ENCODE results near the gene SLC6A19.
"Not testable (repeated sequence)": the region's sequence is repeated elsewhere in the genome, so short reads cannot be mapped to it uniquely, and the experiment has no call there.

Gene SLC6A19

GRCh38 chr5:1201327-1202025, at the start of gene SLC6A19:
SLC6A19 (plus strand) TSS chr5:1201595; CDS start chr5:1201651, 56 bp downstream.
- Mint-ChIP-seq H3K36me3 (no peaks in the 10 kb centered on the region), H3K4me1 (no peaks in the 10 kb centered on the region), H3K27me3 (peaks cover 40% of the 10 kb centered on the region), H3K27ac (no peak within 1 kb of the TSS), H3K9me3 (no peaks in the 10 kb centered on the region), H3K4me3 (no peak within 1 kb of the TSS)
- no peak for DNase-seq
- CTCF ChIA-PET = no interaction called here

GRCh38 chr5:1152156-1152555, 49.2 kb upstream of the SLC6A19 start:
- no peak for DNase-seq
- CTCF ChIA-PET = interaction anchor here (2.0 kb wide), 1 partner anchor 12 kb away, joined by 10 read pairs; no protein-coding TSS in a partner anchor
- H3K36me3 Mint-ChIP-seq = no peaks in the 10 kb centered on the region
- H3K27ac Mint-ChIP-seq = no peak overlapping the region
- H3K27me3 Mint-ChIP-seq = peaks cover 64% of the 10 kb centered on the region
- H3K9me3 Mint-ChIP-seq = no peaks in the 10 kb centered on the region
- peaks cover 4% of the 10 kb centered on the region for H3K4me1 Mint-ChIP-seq
- H3K4me3 Mint-ChIP-seq = no peak overlapping the region

GRCh38 chr5:1152771-1153282, 48.6 kb upstream of the SLC6A19 start:
- H3K36me3 Mint-ChIP-seq = no peaks in the 10 kb centered on the region
- no peak overlapping the region for H3K4me3 Mint-ChIP-seq

GRCh38 chr5:1153428-1153827, 48.0 kb upstream of the SLC6A19 start:
- CTCF ChIA-PET = no interaction called here
- H3K4me1 Mint-ChIP-seq = peaks cover 4% of the 10 kb centered on the region
- no peak overlapping the region for H3K4me3 Mint-ChIP-seq
- DNase-seq = no peak
- H3K9me3 Mint-ChIP-seq = no peaks in the 10 kb centered on the region
- no peaks in the 10 kb centered on the region for H3K36me3 Mint-ChIP-seq
- peaks cover 77% of the 10 kb centered on the region for H3K27me3 Mint-ChIP-seq
- H3K27ac Mint-ChIP-seq = no peak overlapping the region

More at GRCh38 chr5:1152771-1153282, 48.6 kb upstream of the SLC6A19 start:
- no peaks in the 10 kb centered on the region for H3K9me3 Mint-ChIP-seq
- peaks cover 4% of the 10 kb centered on the region for H3K4me1 Mint-ChIP-seq
- no peak overlapping the region for H3K27ac Mint-ChIP-seq
- H3K27me3 Mint-ChIP-seq = peaks cover 71% of the 10 kb centered on the region
- DNase-seq = no peak
- CTCF ChIA-PET = interaction anchor here (2.0 kb wide), 1 partner anchor 12 kb away, joined by 10 read pairs; no protein-coding TSS in a partner anchor

GRCh38 chr5:1155191-1156032, 46.0 kb upstream of the SLC6A19 start:
- H3K27ac Mint-ChIP-seq = no peak overlapping the region
- H3K9me3 Mint-ChIP-seq = no peaks in the 10 kb centered on the region
- CTCF ChIA-PET = no interaction called here
- H3K4me3 Mint-ChIP-seq = no peak overlapping the region
- H3K27me3 Mint-ChIP-seq = peaks cover 88% of the 10 kb centered on the region
- no peaks in the 10 kb centered on the region for H3K36me3 Mint-ChIP-seq
- H3K4me1 Mint-ChIP-seq = peaks cover 4% of the 10 kb centered on the region
- no peak for DNase-seq

GRCh38 chr5:1156033-1156753, 45.2 kb upstream of the SLC6A19 start:
- Mint-ChIP-seq H3K36me3 (no peaks in the 10 kb centered on the region), H3K4me1 (peaks cover 4% of the 10 kb centered on the region), H3K27me3 (peaks cover 86% of the 10 kb centered on the region), H3K27ac (no peak overlapping the region), H3K4me3 (no peak overlapping the region), H3K9me3 (no peaks in the 10 kb centered on the region)
- CTCF ChIA-PET = no interaction called here
- DNase-seq = no peak

- H3K27me3 Mint-ChIP-seq = peaks cover 83% of the 10 kb centered on the region
- no peaks in the 10 kb centered on the region for H3K36me3 Mint-ChIP-seq
- H3K4me1 Mint-ChIP-seq = peaks cover 4% of the 10 kb centered on the region
- no peaks in the 10 kb centered on the region for H3K9me3 Mint-ChIP-seq
- no peak for DNase-seq
- CTCF ChIA-PET = no interaction called here
- no peak overlapping the region for H3K27ac Mint-ChIP-seq
- H3K4me3 Mint-ChIP-seq = no peak overlapping the region
Measured at GRCh38 chr5:1156754-1157460, 44.5 kb upstream of the SLC6A19 start.

GRCh38 chr5:1157461-1157986, 43.9 kb upstream of the SLC6A19 start:
- H3K27ac Mint-ChIP-seq, DNase-seq, CTCF ChIA-PET, H3K36me3 Mint-ChIP-seq, H3K9me3 Mint-ChIP-seq, H3K4me3 Mint-ChIP-seq, H3K4me1 Mint-ChIP-seq: not testable (repeated sequence)
- H3K27me3 Mint-ChIP-seq = peaks cover 83% of the 10 kb centered on the region

- H3K27me3 Mint-ChIP-seq = peaks cover 80% of the 10 kb centered on the region
- DNase-seq = no peak
- H3K9me3 Mint-ChIP-seq = no peaks in the 10 kb centered on the region
- CTCF ChIA-PET = no interaction called here
- no peaks in the 10 kb centered on the region for H3K36me3 Mint-ChIP-seq
- no peak overlapping the region for H3K27ac Mint-ChIP-seq
- H3K4me3 Mint-ChIP-seq = no peak overlapping the region
- no peaks in the 10 kb centered on the region for H3K4me1 Mint-ChIP-seq
Measured at GRCh38 chr5:1158647-1159340, 42.6 kb upstream of the SLC6A19 start.

- no peak overlapping the region for H3K27ac Mint-ChIP-seq
- no peak for DNase-seq
- CTCF ChIA-PET = no interaction called here
- no peak overlapping the region for H3K4me3 Mint-ChIP-seq
- H3K9me3 Mint-ChIP-seq = no peaks in the 10 kb centered on the region
- peaks cover 78% of the 10 kb centered on the region for H3K27me3 Mint-ChIP-seq
- H3K4me1 Mint-ChIP-seq = no peaks in the 10 kb centered on the region
- no peaks in the 10 kb centered on the region for H3K36me3 Mint-ChIP-seq
Measured at GRCh38 chr5:1159341-1159675, 42.1 kb upstream of the SLC6A19 start.

GRCh38 chr5:1159774-1160406, 41.5 kb upstream of the SLC6A19 start:
- no peak overlapping the region for H3K4me3 Mint-ChIP-seq
- H3K27ac Mint-ChIP-seq = no peak overlapping the region
- CTCF ChIA-PET = no interaction called here
- H3K36me3 Mint-ChIP-seq = no peaks in the 10 kb centered on the region
- no peaks in the 10 kb centered on the region for H3K4me1 Mint-ChIP-seq
- DNase-seq = no peak
- peaks cover 75% of the 10 kb centered on the region for H3K27me3 Mint-ChIP-seq
- no peaks in the 10 kb centered on the region for H3K9me3 Mint-ChIP-seq

- Mint-ChIP-seq H3K9me3 (no peaks in the 10 kb centered on the region), H3K4me1 (no peaks in the 10 kb centered on the region), H3K4me3 (no peak overlapping the region), H3K27me3 (peaks cover 80% of the 10 kb centered on the region), H3K27ac (no peak overlapping the region), H3K36me3 (no peaks in the 10 kb centered on the region)
- CTCF ChIA-PET = interaction anchor here (0.7 to 1.2 kb wide), 2 partner anchors 12 to 226 kb away, joined by 3 to 5 read pairs; no protein-coding TSS in a partner anchor
- DNase-seq = no peak
Measured at GRCh38 chr5:1161108-1161832, 40.1 kb upstream of the SLC6A19 start.
